NCI-H1694 (cell line): ENCODE data around the gene IKZF3.
"Not testable (repeated sequence)": the region's sequence is repeated elsewhere in the genome, so short reads cannot be mapped to it uniquely, and the experiment has no call there.

Experiments used
- DNase-seq: peaks from one replicate; lab custom pipeline; 2025; lab: John Stamatoyannopoulos, UW

The IKZF3 gene

DNA sequence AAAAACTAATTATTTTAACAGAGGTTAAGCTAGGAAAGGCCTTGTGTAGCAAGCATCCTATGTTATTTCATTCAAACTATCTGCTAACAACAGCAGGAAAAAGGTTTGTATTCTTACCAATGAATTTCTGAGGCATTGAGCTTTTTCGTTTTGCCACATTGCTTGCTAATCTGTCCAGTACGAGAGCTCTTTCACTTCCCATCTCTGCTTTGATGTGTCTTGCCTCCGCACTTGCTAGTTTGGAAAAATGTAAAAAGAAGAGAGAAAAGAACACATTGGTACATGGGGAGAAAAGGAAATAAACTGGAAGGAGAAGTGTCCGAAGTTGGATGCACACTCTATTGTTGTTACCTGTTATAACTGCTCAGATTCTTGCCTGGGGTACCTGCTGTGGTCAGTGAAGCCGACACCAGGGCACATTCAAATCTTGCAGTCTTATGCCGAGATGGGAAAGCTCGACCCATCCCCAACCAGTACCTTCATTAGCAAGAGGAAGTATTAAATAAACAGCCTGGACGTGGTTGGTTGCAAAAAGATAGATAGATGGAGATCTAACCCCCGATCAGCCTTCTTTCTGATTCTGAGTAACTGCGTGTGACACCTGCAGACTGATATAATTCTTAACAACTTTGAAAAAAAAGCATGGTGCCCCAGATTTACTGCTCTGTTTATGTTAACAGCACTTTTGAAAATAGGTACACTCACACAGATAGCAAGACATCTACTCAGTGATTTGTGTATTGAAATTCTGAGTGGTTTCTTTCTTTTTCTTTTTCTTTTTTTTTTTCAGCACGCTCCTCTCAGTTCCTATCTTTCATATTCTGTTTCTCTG is 86.4 kb downstream of the IKZF3 start:
- DNase-seq = no peak

DNA sequence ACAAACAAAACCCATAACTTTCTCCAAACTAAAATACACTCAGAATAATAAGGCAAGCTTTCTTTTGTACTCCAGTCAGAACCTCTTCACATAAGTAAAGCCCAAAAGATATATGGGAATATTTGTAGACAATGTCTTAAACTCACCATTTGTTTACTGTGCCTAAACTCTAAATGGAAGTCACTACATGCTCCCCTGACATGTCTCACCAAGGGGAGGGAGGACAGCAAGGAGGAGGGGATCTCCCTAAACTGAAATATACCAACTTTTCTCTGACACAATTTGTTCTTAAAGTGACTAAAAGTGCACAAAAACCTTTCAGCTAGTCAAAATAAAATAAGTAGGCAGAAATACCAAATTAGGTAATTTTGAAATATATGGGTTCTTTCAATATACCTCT is 87.9 kb downstream of the IKZF3 start:
- no peak for DNase-seq

GRCh38 chr17:39775031-39775430 is 89.1 kb downstream of the IKZF3 start:
- no peak for DNase-seq

- no peak for DNase-seq
Observed at GRCh38 chr17:39774047-39774446, 90.1 kb downstream of the IKZF3 start.

- DNase-seq = no peak
Observed at GRCh38 chr17:39772987-39773934, 90.9 kb downstream of the IKZF3 start.

DNA sequence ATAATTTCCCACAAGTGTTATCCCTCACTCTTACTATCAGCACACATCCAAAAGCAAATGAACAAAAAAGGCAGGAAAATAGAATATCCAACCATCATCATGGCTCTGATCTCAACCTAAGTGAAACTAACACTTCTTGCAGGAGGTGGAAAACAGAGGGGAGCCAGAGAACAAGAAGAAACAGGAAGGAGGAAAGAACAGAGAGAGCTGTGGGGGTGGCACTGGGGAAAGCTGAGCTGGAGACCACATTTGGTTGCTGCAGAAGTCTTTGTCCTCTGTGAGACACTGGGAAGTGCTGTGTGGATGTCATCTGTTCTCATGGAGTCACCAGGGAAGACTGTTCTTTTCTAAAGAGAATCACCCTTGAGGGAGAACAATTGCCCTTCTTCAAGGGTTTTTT is 91.7 kb downstream of the IKZF3 start:
- DNase-seq = no peak

- DNase-seq = no peak
Observed at GRCh38 chr17:39769974-39770587, 94.0 kb downstream of the IKZF3 start.

DNA sequence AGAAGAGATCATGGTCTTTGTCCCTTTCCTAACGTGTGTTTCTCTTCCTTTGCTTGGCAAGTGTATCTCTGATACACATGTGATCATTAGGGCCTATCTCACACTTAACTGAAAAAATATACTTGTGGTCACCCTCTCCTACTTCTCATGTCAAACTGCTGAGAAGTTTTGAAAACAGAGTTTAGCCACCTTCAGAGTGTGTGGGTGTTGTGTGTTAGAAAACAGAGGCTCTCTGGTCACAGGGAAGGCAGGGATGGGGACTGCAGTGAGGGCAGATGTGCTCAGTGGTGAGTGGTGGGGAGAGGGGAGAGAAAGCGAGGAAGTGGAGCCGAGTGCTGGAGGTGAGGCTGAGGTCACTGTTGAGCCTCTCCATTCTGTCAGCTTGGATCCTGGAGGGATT is 97.0 kb downstream of the IKZF3 start:
- DNase-seq = no peak

DNA sequence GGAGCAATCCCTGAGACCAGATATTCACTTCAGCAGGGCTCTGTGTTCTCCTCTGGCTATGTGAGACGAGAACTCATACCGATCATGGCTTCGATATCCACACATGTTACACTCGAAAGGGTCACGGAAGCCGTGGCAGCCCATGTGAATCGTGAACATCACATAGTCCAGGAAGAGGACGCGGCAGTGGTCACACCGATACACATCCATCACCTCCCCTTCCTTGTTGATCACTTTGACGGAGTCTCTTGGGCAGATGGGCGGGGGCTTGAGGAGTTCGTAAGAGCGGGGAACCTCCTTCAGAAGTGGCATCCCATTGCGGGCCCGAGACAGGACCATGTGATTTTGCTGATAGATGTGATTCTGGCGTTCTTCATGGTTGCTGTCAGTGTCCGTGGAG is 98.3 kb downstream of the IKZF3 start:
- no peak for DNase-seq

- DNase-seq = no peak
Observed at GRCh38 chr17:39765175-39765574, 98.9 kb downstream of the IKZF3 start.

DNA sequence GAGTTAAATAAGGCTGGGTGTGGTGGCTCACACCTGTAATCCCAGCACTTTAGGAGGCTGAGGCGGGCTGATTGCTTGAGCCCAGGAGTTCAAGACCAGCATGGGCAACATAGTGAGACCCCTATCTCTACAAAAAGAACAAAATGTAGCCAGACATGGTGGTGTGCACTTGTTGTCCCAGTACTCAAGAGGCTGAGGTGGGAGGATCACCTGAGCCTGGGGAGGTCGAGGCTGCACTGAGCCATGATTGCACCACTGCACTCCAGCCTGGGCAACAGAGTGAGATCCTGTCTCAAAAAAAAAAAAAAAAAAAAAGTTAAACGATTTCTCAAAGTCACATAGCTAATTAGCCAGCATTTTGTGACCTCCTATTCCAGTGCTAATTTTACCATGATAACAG is 99.9 kb downstream of the IKZF3 start:
- DNase-seq = not testable (repeated sequence)

DNA sequence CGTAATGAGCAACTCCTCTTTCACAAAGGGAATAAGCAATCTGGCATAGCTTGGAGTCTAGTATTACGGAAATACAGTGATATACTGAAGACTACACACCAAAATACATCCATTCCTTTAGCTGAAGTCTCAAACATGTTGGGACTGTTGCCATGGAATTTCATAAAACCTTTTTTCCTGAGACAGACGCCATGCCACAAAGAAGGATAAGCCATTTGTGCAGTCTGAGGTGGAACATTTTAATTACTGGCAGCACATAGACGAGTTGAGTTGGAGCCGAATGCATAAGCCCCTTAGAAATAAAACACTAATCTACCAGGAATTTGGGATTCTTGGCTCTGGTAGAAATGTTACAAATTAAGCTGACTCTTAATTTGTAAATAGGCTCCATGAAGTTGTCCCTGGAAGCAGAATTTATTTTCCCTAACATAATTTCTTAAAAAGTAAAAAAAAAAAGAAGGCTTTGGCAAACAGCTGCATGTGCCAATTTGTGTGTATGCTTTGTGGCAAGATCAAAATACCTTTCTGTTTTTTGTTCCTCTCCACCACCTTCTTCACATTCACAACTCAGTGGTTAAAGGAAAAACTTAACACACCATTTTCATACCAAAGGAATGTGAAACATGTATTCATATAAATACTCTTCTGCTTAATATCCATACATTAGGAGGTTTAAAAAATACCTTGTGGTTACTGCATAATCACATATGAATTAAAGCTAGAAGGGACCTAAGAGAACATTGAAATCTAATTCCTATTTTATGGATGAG is 100.9 kb downstream of the IKZF3 start:
- DNase-seq = no peak

DNA sequence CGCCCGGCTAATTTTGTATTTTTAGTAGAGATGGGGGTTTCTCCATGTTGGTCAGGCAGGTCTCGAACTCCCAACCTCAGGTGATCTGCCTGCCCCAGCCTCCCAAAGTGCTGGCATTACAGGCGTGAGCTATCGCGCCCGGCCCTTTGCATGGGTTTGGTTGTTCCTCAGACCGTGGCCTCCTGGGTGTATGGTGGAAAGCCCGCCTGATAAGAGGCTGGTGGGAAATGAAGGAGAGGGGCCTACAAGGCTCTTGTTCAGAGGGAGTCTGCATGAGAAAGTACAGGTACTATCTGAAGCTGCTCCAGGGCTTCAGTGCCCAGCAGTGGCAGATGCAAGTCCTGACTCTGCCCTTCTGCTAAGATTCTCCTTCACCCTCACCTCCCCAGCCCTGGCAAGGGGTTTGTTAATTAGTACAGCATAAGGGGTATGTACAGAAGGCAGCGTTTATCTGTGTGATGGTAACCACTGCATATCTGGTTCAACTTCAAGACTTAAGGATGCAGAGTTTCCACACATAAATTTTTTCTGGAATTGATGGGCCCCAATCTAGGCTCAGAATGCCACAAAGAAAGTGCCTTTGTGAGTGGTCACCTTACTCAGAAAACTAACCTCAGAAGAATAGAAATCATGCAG is 102.1 kb downstream of the IKZF3 start:
- no peak for DNase-seq

- no peak for DNase-seq
Observed at GRCh38 chr17:39759204-39759603, 104.9 kb downstream of the IKZF3 start.

DNA sequence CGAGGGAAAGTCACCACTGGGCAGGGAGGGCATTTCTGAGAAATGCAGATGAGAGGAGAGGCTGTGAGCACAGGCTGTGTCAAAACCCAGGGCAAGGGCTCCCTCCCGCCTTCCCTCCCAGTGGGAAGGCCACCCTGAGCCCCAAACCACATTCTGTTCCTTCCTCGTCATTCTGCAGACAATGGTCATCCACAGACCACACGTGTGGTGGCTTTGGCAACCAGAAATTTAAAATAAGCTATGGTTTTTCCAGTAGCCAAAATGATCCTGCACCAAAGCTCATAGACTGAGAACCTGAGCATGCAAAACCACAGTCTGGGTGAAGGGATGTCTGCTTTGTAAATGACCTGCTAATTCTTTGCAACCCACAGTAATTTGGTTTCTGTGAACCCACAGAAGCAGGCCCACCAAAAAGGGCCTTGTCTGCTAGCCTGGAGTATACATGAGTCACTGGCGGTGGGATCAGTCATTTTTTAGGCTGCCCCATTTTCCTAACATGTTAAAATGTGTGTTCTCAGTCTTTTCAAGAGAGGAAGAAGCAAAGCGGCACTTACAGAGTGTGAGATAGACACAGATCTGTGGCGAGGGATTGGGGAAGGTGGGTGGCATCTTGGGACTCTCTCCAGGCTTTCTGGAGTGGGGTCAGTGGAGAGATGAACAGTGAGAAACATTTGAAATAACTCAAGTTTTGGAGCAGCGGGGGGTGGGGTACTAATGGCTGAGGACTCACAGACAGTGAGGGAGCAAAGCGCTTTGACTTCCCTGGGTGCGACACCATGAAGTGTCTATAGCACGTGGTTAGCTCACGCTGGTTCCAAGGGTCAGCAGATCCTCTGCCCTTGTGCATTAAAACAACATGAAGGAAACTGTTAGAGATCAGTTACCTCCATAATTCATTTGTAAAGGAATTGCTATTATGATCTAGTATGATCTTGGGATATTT is 105.9 kb downstream of the IKZF3 start:
- no peak for DNase-seq

DNA sequence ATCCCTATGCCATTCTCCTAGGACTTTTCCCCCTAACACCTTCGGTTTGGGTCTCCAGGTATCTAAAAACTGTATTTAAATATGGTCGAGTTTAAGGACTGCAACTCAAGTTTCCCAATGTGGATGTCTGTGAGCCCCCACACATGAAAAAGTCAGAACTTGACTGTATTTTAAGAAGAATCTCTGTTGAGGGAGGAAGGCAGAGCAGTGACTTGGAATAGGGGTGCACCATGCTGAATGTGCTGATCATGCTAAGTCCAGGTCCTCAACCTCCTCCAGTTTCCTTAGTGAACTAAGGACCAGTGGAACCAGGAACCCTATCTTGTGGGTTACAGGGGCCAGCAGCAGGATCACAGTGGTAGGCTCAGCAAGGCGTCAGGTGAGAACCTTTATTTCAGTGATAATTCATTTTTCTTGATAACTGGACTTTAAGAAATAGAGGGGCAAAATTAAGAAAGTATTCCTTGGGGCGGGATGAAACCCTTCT is 106.9 kb downstream of the IKZF3 start:
- DNase-seq = no peak

GRCh38 chr17:39756380-39757079 is 107.6 kb downstream of the IKZF3 start:
- DNase-seq = no peak

GRCh38 chr17:39755554-39756379 is 108.3 kb downstream of the IKZF3 start:
- no peak for DNase-seq
